ENCODE results near the gene TRIM2.

GRCh38 chr4:153259661-153260060, 55.4 kb downstream of the TRIM2 start:
- TF ChIP-seq POLR2A (IDR thresholded peaks at IDR 0.05), result no peak
- TF ChIP-seq CTCF (IDR thresholded peaks at IDR 0.05), result no peak

Measured in prostate gland (tissue), 2 donors.